Gastroesophageal sphincter (tissue), 3 donors: ENCODE results near the gene NOX5.

ENCODE experiments used
- CTCF ChIP-seq, 4 experiments: fragments of 200-600 bp in 2 of 4; fragments of 450-650 bp in 2 of 4; sonication (generic) in 1 of 4; IDR thresholded peaks; one replicate each; pipeline ENCODE4 v1.5.1; 2017 to 2019; ENCODE audit warnings: antibody characterized with exemption in 4 of 4, mild to moderate bottlenecking in 2 of 4, moderate library complexity in 2 of 4
- EP300 ChIP-seq: sonication (generic); formaldehyde crosslinking; IDR thresholded peaks from one replicate; pipeline ENCODE4 v1.6.1; 2017; ENCODE audit warnings: antibody characterized with exemption, mild to moderate bottlenecking
- POLR2A ChIP-seq, 2 donors: fragments of 450-650 bp; IDR thresholded peaks; one replicate each; pipeline ENCODE4 v1.6.1; 2017; ENCODE audit warnings: antibody characterized with exemption in 2 of 2, mild to moderate bottlenecking in 2 of 2, moderate library complexity in 1 of 2
- POLR2AphosphoS5 ChIP-seq: sonication (generic); formaldehyde crosslinking; IDR thresholded peaks from one replicate; pipeline ENCODE4 v1.6.1; 2017; ENCODE audit warnings: antibody characterized with exemption

- TF ChIP-seq CTCF (IDR thresholded peaks at IDR 0.05) (no peak), POLR2A (IDR thresholded peaks at IDR 0.05) (no peak), EP300 (no peak), POLR2AphosphoS5 (no peak)
Observed at GRCh38 chr15:68997930-68998777, 16.3 kb upstream of the NOX5 start.
